CD4-positive, alpha-beta memory T cell (primary cell): Measurements from ENCODE around the gene TMED1. TPM values are rescaled to one million over a fixed set of nuclear protein-coding genes. Genes with fewer than 3 reads are reported as not detected.

Experiments
- CTCF ChIA-PET: fragments of 350-600 bp; sonication (Branson Sonifier 250); formaldehyde crosslinking; loops from one replicate; lab custom pipeline; 2021; ENCODE audit warnings: inconsistent platforms; ENCODE audit not compliant: partially characterized antibody; lab: Charles Lee
- POLR2A ChIA-PET: fragments of 350-600 bp; sonication (Branson Sonifier 250); formaldehyde crosslinking; loops from one replicate; lab custom pipeline; 2021; ENCODE audit not compliant: partially characterized antibody; lab: Charles Lee
- DNase-seq, 5 donors: peaks; one replicate each; pipeline versions ENCODE4 v3.0.0 to v3.0.0-alpha.2; 2020 to 2022; ENCODE audit warnings: mixed read lengths in 1 of 5
- H3K27ac ChIP-seq: one replicate; pipeline ENCODE4 v1.7.0; 2013; ENCODE audit warnings: low read depth, low read length
- H3K27me3 ChIP-seq: 2 replicates; pipeline ENCODE4 v1.7.0; 2013; ENCODE audit warnings: mild to moderate bottlenecking, low read length, moderate library complexity; ENCODE audit not compliant: insufficient read depth
- H3K36me3 ChIP-seq: 2 replicates; pipeline ENCODE4 v1.7.0; 2013; ENCODE audit warnings: mild to moderate bottlenecking, low read length, moderate library complexity; ENCODE audit not compliant: insufficient read depth
- H3K4me1 ChIP-seq: 2 replicates; pipeline ENCODE4 v1.7.0; 2013; ENCODE audit warnings: mild to moderate bottlenecking, low read length, moderate library complexity; ENCODE audit not compliant: insufficient read depth
- H3K4me3 ChIP-seq, 2 donors: one replicate each; pipeline ENCODE4 v1.7.0; 2013; ENCODE audit warnings: low read length in 2 of 2, mild to moderate bottlenecking in 1 of 2
- H3K9me3 ChIP-seq, 2 donors: one replicate each; pipeline ENCODE4 v1.7.0; 2013; ENCODE audit warnings: low read length in 2 of 2, control low read depth in 1 of 2; ENCODE audit not compliant: control insufficient read depth in 1 of 2
- H3K27ac Mint-ChIP-seq, 7 donors: one replicate each; pipeline ENCODE4 v1.8.0; 2020 to 2021; ENCODE audit warnings: mixed read lengths in 7 of 7, mild to moderate bottlenecking in 6 of 7, inconsistent platforms in 3 of 7, moderate library complexity in 3 of 7
- H3K27me3 Mint-ChIP-seq, 2 donors: one replicate each; pipeline ENCODE4 v1.8.0; 2020 to 2021; ENCODE audit warnings: mixed read lengths in 2 of 2
- H3K36me3 Mint-ChIP-seq, 2 donors: one replicate each; pipeline ENCODE4 v1.8.0; 2020 to 2021; ENCODE audit warnings: mixed read lengths in 2 of 2, inconsistent platforms in 1 of 2, mild to moderate bottlenecking in 1 of 2
- H3K4me1 Mint-ChIP-seq, 4 donors: one replicate each; pipeline ENCODE4 v1.8.0; 2020 to 2021; ENCODE audit warnings: mixed read lengths in 4 of 4, mild to moderate bottlenecking in 1 of 4
- H3K4me3 Mint-ChIP-seq, 8 donors: one replicate each; pipeline ENCODE4 v1.8.0; 2020 to 2021; ENCODE audit warnings: mixed read lengths in 8 of 8, mild to moderate bottlenecking in 7 of 8, moderate library complexity in 6 of 8, inconsistent platforms in 3 of 8
- H3K9me3 Mint-ChIP-seq, 8 donors: one replicate each; pipeline ENCODE4 v1.8.0; 2020 to 2021; ENCODE audit warnings: mixed read lengths in 8 of 8, mild to moderate bottlenecking in 5 of 8, inconsistent platforms in 3 of 8, moderate library complexity in 1 of 8
- intact Hi-C: fragments of 100-400 bp; cut with micrococcal nuclease; formaldehyde crosslinking; loops from one replicate; pipeline ENCODE4 v1.15.1; 2023
- polyA plus RNA-seq, 2 donors: library from polyadenylated mRNA; unstranded; fragments of 300-500 nt; fragmentation: Illumina TruSeq; gene quantifications; one replicate each; pipeline ENCODE4 v1.2.3, GENCODE V29; 2021
- total RNA-seq, 2 experiments: library from RNA; stranded (reverse); gene quantifications; one replicate each; pipeline ENCODE4 v1.2.3, GENCODE V29; 2021

TMED1 gene
- total and polyA plus RNA-seq, 4 experiments from 2014 or later: 9.0 to 24.9 (median 17.8) TPM

GRCh38 chr19:10835089-10835753 lies 791 bp downstream of the TMED1 start:
- H3K27me3 ChIP-seq: no peaks in the 10 kb centered on the region
- peak overlapping the region in 1 of 2 donors; percentile 89 for H3K4me3 ChIP-seq
- peaks cover 17% of the 10 kb centered on the region for H3K4me1 ChIP-seq
- CTCF ChIA-PET: interaction anchor here (1.4 to 6.4 kb wide), 6 partner anchors 15 to 118 kb away, joined by 4 to 67 read pairs (median 8); partner anchors contain the start of genes CARM1 and DNM2
- peaks cover 9 to 21% (median 13%) of the 10 kb centered on the region in 4 donors for H3K4me1 Mint-ChIP-seq
- intact Hi-C loops: loop anchor here (2.0 to 10.0 kb wide), 2 partner anchors 266 to 600 kb away; partner anchors contain the start of genes CDKN2D and S1PR2
- H3K4me3 Mint-ChIP-seq: peak overlapping the region; percentile 96 to 100 (median 98)
- no peaks in the 10 kb centered on the region for H3K9me3 ChIP-seq
- H3K9me3 Mint-ChIP-seq: peaks cover 2 to 16% (median 6%) of the 10 kb centered on the region in 8 donors
- H3K36me3 ChIP-seq: peaks cover 4% of the 10 kb centered on the region
- POLR2A ChIA-PET: interaction anchor here (0.9 to 2.5 kb wide), 20 partner anchors 9 to 540 kb away, joined by 3 to 46 read pairs (median 6); partner anchors contain the start of genes CARM1, CCDC159, DNM2 and QTRT1
- H3K27me3 Mint-ChIP-seq: no peaks in the 10 kb centered on the region
- peaks cover 0 to 34% of the 10 kb centered on the region in 2 donors for H3K36me3 Mint-ChIP-seq
- peak in 1 of 5 donors; percentile 98 for DNase-seq
- peak overlapping the region; percentile 95 for H3K27ac ChIP-seq
- H3K27ac Mint-ChIP-seq: peak overlapping the region; percentile 99 to 100 (median 100)

- Histone ChIP-seq H3K4me1 (peaks cover 17% of the 10 kb centered on the region), H3K9me3 (no peaks in the 10 kb centered on the region), H3K27ac (no peak overlapping the region), H3K27me3 (no peaks in the 10 kb centered on the region), H3K36me3 (peaks cover 12% of the 10 kb centered on the region), H3K4me3 (no peak overlapping the region)
- POLR2A ChIA-PET: no interaction called here
- H3K27ac Mint-ChIP-seq: peak overlapping the region in 3 of 7 donors; percentile 3 to 70 (median 12)
- intact Hi-C loops: loop anchor here (10.0 kb wide), 1 partner anchor 598 kb away; the partner anchor contains the start of gene S1PR2
- H3K9me3 Mint-ChIP-seq: peaks cover 0 to 13% (median 6%) of the 10 kb centered on the region in 8 donors
- H3K4me1 Mint-ChIP-seq: peaks cover 9 to 21% (median 13%) of the 10 kb centered on the region in 4 donors
- peak overlapping the region in 1 of 8 donors; percentile 24 for H3K4me3 Mint-ChIP-seq
- H3K36me3 Mint-ChIP-seq: peaks cover 0 to 44% of the 10 kb centered on the region in 2 donors
- DNase-seq: no peak
- CTCF ChIA-PET: no interaction called here
- H3K27me3 Mint-ChIP-seq: no peaks in the 10 kb centered on the region
These were observed 3.1 kb downstream of the TMED1 start for GRCh38 chr19:10832939-10833296.

- Histone ChIP-seq H3K36me3 (peaks cover 12% of the 10 kb centered on the region), H3K4me3 (no peak overlapping the region), H3K4me1 (peaks cover 17% of the 10 kb centered on the region), H3K27me3 (no peaks in the 10 kb centered on the region), H3K27ac (no peak overlapping the region), H3K9me3 (no peaks in the 10 kb centered on the region)
- DNase-seq: no peak
- ChIA-PET POLR2A (interaction anchor here (1.7 kb wide), 1 partner anchor 115 kb away, joined by 4 read pairs; no protein-coding TSS in a partner anchor), CTCF (interaction anchor here (0.7 to 1.4 kb wide), 2 partner anchors 32 to 129 kb away, joined by 5 to 7 read pairs; no protein-coding TSS in a partner anchor)
- H3K9me3 Mint-ChIP-seq: peaks cover 0 to 13% (median 6%) of the 10 kb centered on the region in 8 donors
- peaks cover 0 to 44% of the 10 kb centered on the region in 2 donors for H3K36me3 Mint-ChIP-seq
- peak overlapping the region in 2 of 7 donors; percentile 3 to 83 for H3K27ac Mint-ChIP-seq
- H3K27me3 Mint-ChIP-seq: no peaks in the 10 kb centered on the region
- peaks cover 9 to 21% (median 13%) of the 10 kb centered on the region in 4 donors for H3K4me1 Mint-ChIP-seq
- intact Hi-C loops: loop anchor here (10.0 kb wide), 1 partner anchor 597 kb away; the partner anchor contains the start of gene S1PR2
- no peak overlapping the region for H3K4me3 Mint-ChIP-seq
These were observed 3.7 kb downstream of the TMED1 start for GRCh38 chr19:10831987-10832938.

GRCh38 chr19:10830931-10831779 lies 4.9 kb downstream of the TMED1 start:
- H3K4me3 ChIP-seq: no peak overlapping the region
- no peak overlapping the region for H3K4me3 Mint-ChIP-seq
- peaks cover 8% of the 10 kb centered on the region for H3K4me1 ChIP-seq
- no peak overlapping the region for H3K27ac Mint-ChIP-seq
- H3K27me3 ChIP-seq: no peaks in the 10 kb centered on the region
- intact Hi-C loops: loop anchor here (10.0 kb wide), 1 partner anchor 596 kb away; the partner anchor contains the start of gene S1PR2
- no peak overlapping the region for H3K27ac ChIP-seq
- H3K4me1 Mint-ChIP-seq: peaks cover 3 to 10% (median 7%) of the 10 kb centered on the region in 4 donors
- POLR2A ChIA-PET: interaction anchor here (1.7 kb wide), 1 partner anchor 114 kb away, joined by 4 read pairs; no protein-coding TSS in a partner anchor
- no peak for DNase-seq
- peaks cover 4 to 45% of the 10 kb centered on the region in 2 donors for H3K36me3 Mint-ChIP-seq
- H3K9me3 ChIP-seq: no peaks in the 10 kb centered on the region
- no peaks in the 10 kb centered on the region for H3K27me3 Mint-ChIP-seq
- peaks cover 21% of the 10 kb centered on the region for H3K36me3 ChIP-seq
- H3K9me3 Mint-ChIP-seq: peaks cover 0 to 4% (median under 1%) of the 10 kb centered on the region in 8 donors
- CTCF ChIA-PET: interaction anchor here (0.7 to 1.4 kb wide), 2 partner anchors 33 to 128 kb away, joined by 5 to 7 read pairs; no protein-coding TSS in a partner anchor

GRCh38 chr19:10830370-10830769 lies 5.6 kb downstream of the TMED1 start:
- H3K27ac Mint-ChIP-seq: peak overlapping the region in 1 of 7 donors; percentile 42
- CTCF ChIA-PET: no interaction called here
- H3K27me3 ChIP-seq: no peaks in the 10 kb centered on the region

GRCh38 chr19:10829967-10830366 lies 6.0 kb downstream of the TMED1 start:
- H3K4me3 ChIP-seq: no peak overlapping the region
- peaks cover 0 to under 1% (median 0%) of the 10 kb centered on the region in 4 donors for H3K4me1 Mint-ChIP-seq
- DNase-seq: no peak
- intact Hi-C loops: loop anchor here (10.0 kb wide), 1 partner anchor 595 kb away; the partner anchor contains the start of gene S1PR2
- H3K36me3 ChIP-seq: peaks cover 31% of the 10 kb centered on the region
- no peaks in the 10 kb centered on the region for H3K9me3 Mint-ChIP-seq
- peak overlapping the region in 1 of 7 donors; percentile 42 for H3K27ac Mint-ChIP-seq
- H3K4me3 Mint-ChIP-seq: no peak overlapping the region
- H3K27me3 Mint-ChIP-seq: no peaks in the 10 kb centered on the region
- peaks cover 1% of the 10 kb centered on the region for H3K4me1 ChIP-seq
- POLR2A ChIA-PET: no interaction called here
- no peaks in the 10 kb centered on the region for H3K27me3 ChIP-seq
- no peaks in the 10 kb centered on the region for H3K9me3 ChIP-seq
- H3K36me3 Mint-ChIP-seq: peaks cover 11 to 46% of the 10 kb centered on the region in 2 donors
- CTCF ChIA-PET: interaction anchor here (1.9 kb wide), 1 partner anchor 113 kb away, joined by 7 read pairs; the partner anchor contains the start of gene DNM2
- no peak overlapping the region for H3K27ac ChIP-seq

More at GRCh38 chr19:10830370-10830769, 5.6 kb downstream of the TMED1 start:
- H3K4me3 ChIP-seq: no peak overlapping the region
- H3K4me1 ChIP-seq: peaks cover 5% of the 10 kb centered on the region
- no peak overlapping the region for H3K4me3 Mint-ChIP-seq
- POLR2A ChIA-PET: no interaction called here
- DNase-seq: no peak
- peaks cover 29% of the 10 kb centered on the region for H3K36me3 ChIP-seq
- intact Hi-C loops: loop anchor here (10.0 kb wide), 1 partner anchor 596 kb away; the partner anchor contains the start of gene S1PR2
- H3K27me3 Mint-ChIP-seq: no peaks in the 10 kb centered on the region
- H3K27ac ChIP-seq: no peak overlapping the region
- peaks cover 0 to under 1% (median 0%) of the 10 kb centered on the region in 8 donors for H3K9me3 Mint-ChIP-seq
- H3K36me3 Mint-ChIP-seq: peaks cover 9 to 42% of the 10 kb centered on the region in 2 donors
- H3K4me1 Mint-ChIP-seq: peaks cover under 1 to 4% (median 1%) of the 10 kb centered on the region in 4 donors
- H3K9me3 ChIP-seq: no peaks in the 10 kb centered on the region
